SK-N-MC (cell line): ENCODE data around the gene PTPRR.

Experiments used
- EZH2 ChIP-seq: fragments of 200-600 bp; sonication (generic); IDR thresholded peaks from one replicate; pipeline ENCODE4 v1.6.1; 2017; ENCODE audit warnings: antibody characterized with exemption
- POLR2AphosphoS5 ChIP-seq: IDR thresholded peaks from 2 replicates; pipeline ENCODE4 v1.6.1; 2012; ENCODE audit warnings: mild to moderate bottlenecking, low read depth, low read length, borderline replicate concordance

DNA sequence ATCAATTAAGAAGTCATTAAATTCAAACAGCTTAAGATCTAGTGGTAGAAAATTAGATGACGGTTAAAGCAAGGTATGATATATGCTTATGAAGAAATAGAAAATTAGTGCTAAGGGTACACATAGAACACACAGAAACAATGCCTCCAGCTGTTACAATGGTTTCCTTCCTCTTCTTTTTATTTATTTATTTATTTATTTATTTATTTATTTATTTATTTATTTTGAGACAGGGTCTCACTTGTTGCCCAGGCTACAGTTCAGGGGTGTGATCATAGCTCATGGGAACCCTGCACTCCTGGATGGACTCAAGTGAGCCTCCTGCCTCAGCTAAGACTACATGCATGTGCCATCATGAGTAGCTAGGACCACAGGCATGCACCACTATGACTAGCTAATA, 34.9 kb upstream of the PTPRR start:
- TF ChIP-seq POLR2AphosphoS5 = no peak
- TF ChIP-seq EZH2 = no peak
